Hepatocyte (in vitro differentiated cells): ENCODE results near the gene NPBWR2. TPM values are rescaled to one million over a fixed set of nuclear protein-coding genes. Genes with fewer than 3 reads are reported as not detected.

Source experiments
- DNase-seq: peaks from one replicate; pipeline ENCODE4 v3.0.0-alpha.2; 2016; ENCODE audit warnings: low spot score
- H2AFZ ChIP-seq: fragments of 200-600 bp; sonication (generic); 2 replicates; pipeline ENCODE4 v1.6.0; 2016; ENCODE audit warnings: antibody characterized with exemption, mild to moderate bottlenecking
- H3K27ac ChIP-seq: fragments of 200-600 bp; sonication (generic); 2 replicates; pipeline ENCODE4 v1.5.1; 2016; ENCODE audit warnings: mild to moderate bottlenecking
- H3K27me3 ChIP-seq: fragments of 200-600 bp; sonication (generic); 2 replicates; pipeline ENCODE4 v1.6.1; 2016
- H3K36me3 ChIP-seq: fragments of 200-600 bp; sonication (generic); replicated peaks from 2 replicates; pipeline ENCODE4 v1.5.1; 2016; ENCODE audit warnings: low read depth; ENCODE audit not compliant: insufficient read depth
- H3K4me1 ChIP-seq: fragments of 200-600 bp; sonication (generic); 2 replicates; pipeline ENCODE4 v1.5.1; 2016; ENCODE audit warnings: mild to moderate bottlenecking, moderate library complexity; ENCODE audit not compliant: insufficient read depth
- H3K4me2 ChIP-seq: fragments of 200-600 bp; sonication (generic); 2 replicates; pipeline ENCODE4 v1.6.0; 2016
- H3K4me3 ChIP-seq: fragments of 200-600 bp; sonication (generic); 2 replicates; pipeline ENCODE4 v1.5.1; 2016; ENCODE audit warnings: mild to moderate bottlenecking
- H3K79me2 ChIP-seq: fragments of 200-600 bp; sonication (generic); 2 replicates; pipeline ENCODE4 v1.6.0; 2017; ENCODE audit warnings: mild to moderate bottlenecking
- H3K9me2 ChIP-seq: fragments of 200-600 bp; sonication (generic); replicated peaks from 2 replicates; pipeline ENCODE4 v1.6.0; 2017; ENCODE audit warnings: mild to moderate bottlenecking; ENCODE audit not compliant: insufficient read depth
- H3K9me3 ChIP-seq: fragments of 200-600 bp; sonication (generic); 2 replicates; pipeline ENCODE4 v1.5.1; 2016; ENCODE audit warnings: low read depth, mild to moderate bottlenecking
- H4K20me1 ChIP-seq: fragments of 200-600 bp; sonication (generic); 2 replicates; pipeline ENCODE4 v1.6.0; 2016; ENCODE audit warnings: mild to moderate bottlenecking; ENCODE audit not compliant: insufficient read depth, poor library complexity, severe bottlenecking
- CTCF ChIP-seq: fragments of 200-600 bp; sonication (generic); IDR thresholded peaks from 2 replicates; pipeline ENCODE4 v1.5.1; 2016; ENCODE audit warnings: antibody characterized with exemption, mild to moderate bottlenecking; ENCODE audit not compliant: poor library complexity
- EZH2 ChIP-seq: fragments of 200-600 bp; sonication (generic); IDR thresholded peaks from 2 replicates; pipeline ENCODE4 v1.6.1; 2016; ENCODE audit warnings: antibody characterized with exemption, mild to moderate bottlenecking, borderline replicate concordance
- EZH2phosphoT487 ChIP-seq: fragments of 200-600 bp; sonication (generic); IDR thresholded peaks from one replicate; pipeline ENCODE4 v1.6.1; 2018; ENCODE audit warnings: antibody characterized with exemption, mild to moderate bottlenecking, low read depth, moderate library complexity; ENCODE audit not compliant: unreplicated experiment, severe bottlenecking
- WGBS: methylation state at CpG from one replicate; pipeline ENCODE4 v1.1.6; 2016; ENCODE audit warnings: low lambda C conversion rate; ENCODE audit errors: missing lambda C conversion rate; 5-methylcytosine and 5-hydroxymethylcytosine counted together
- polyA plus RNA-seq: library from polyadenylated mRNA; unstranded; fragments of >200 nt; fragmentation: Nextera tagmentation; extraction: Ambion mirVana; gene quantifications from 2 replicates; pipeline ENCODE4 v1.2.1, GENCODE V29; 2016
- total RNA-seq: library from RNA; depleted of rRNA; stranded (reverse); fragments of >200 nt; gene quantifications from 2 replicates; pipeline ENCODE4 v1.2.3, GENCODE V29; 2014

Gene NPBWR2
- total and polyA plus RNA-seq, 2 experiments from 2014 or later, result not detected

GRCh38 chr20:64083378-64083803 lies 24.0 kb downstream of the NPBWR2 start:
- Histone ChIP-seq H2AFZ (peak overlapping the region; percentile 74), H3K4me2 (peak overlapping the region; percentile 99), H3K27me3 (peaks cover 38% of the 10 kb centered on the region), H3K4me1 (peaks cover 19% of the 10 kb centered on the region), H4K20me1 (no peaks in the 10 kb centered on the region), H3K79me2 (no peaks in the 10 kb centered on the region), H3K9me3 (no peaks in the 10 kb centered on the region), H3K27ac (no peak overlapping the region), H3K9me2 (no peaks in the 10 kb centered on the region), H3K4me3 (peak overlapping the region; percentile 61), H3K36me3 (no peaks in the 10 kb centered on the region)
- TF ChIP-seq EZH2phosphoT487, result no peak
- peak; percentile 66 for TF ChIP-seq CTCF
- no peak for TF ChIP-seq EZH2
- DNase-seq, result peak; percentile 92
- WGBS, result 5% methylated on average over 26 of the region's 52 CpGs

GRCh38 chr20:64082820-64083377 lies 24.5 kb downstream of the NPBWR2 start:
- peaks cover 19% of the 10 kb centered on the region for H3K4me1 ChIP-seq
- DNase-seq, result no peak
- no peaks in the 10 kb centered on the region for H3K36me3 ChIP-seq
- H3K9me3 ChIP-seq, result no peaks in the 10 kb centered on the region
- no peaks in the 10 kb centered on the region for H3K9me2 ChIP-seq
- H3K27me3 ChIP-seq, result peaks cover 38% of the 10 kb centered on the region
- TF ChIP-seq CTCF (no peak), EZH2phosphoT487 (no peak), EZH2 (no peak)
- 31% methylated on average over 10 of the region's 13 CpGs for WGBS
- H3K4me3 ChIP-seq, result peak overlapping the region; percentile 61
- H2AFZ ChIP-seq, result no peak overlapping the region
- no peaks in the 10 kb centered on the region for H3K79me2 ChIP-seq
- H3K27ac ChIP-seq, result no peak overlapping the region
- H3K4me2 ChIP-seq, result peak overlapping the region; percentile 99
- no peaks in the 10 kb centered on the region for H4K20me1 ChIP-seq

- no peak for DNase-seq
- TF ChIP-seq CTCF, result no peak
- TF ChIP-seq EZH2phosphoT487, result no peak
- no peak for TF ChIP-seq EZH2
- Histone ChIP-seq H3K36me3 (no peaks in the 10 kb centered on the region), H3K27me3 (peaks cover 38% of the 10 kb centered on the region), H4K20me1 (no peaks in the 10 kb centered on the region), H3K4me1 (peaks cover 19% of the 10 kb centered on the region), H3K4me3 (no peak overlapping the region), H3K4me2 (no peak overlapping the region), H3K9me2 (no peaks in the 10 kb centered on the region), H3K79me2 (no peaks in the 10 kb centered on the region), H3K27ac (no peak overlapping the region), H3K9me3 (no peaks in the 10 kb centered on the region), H2AFZ (no peak overlapping the region)
- 36% methylated on average over 8 of the region's 13 CpGs for WGBS
Observed at GRCh38 chr20:64082126-64082731, 25.1 kb downstream of the NPBWR2 start.
